Fibroblast of lung (primary cell): Measurements from ENCODE around the gene BTF3. TPM values are rescaled to one million over a fixed set of nuclear protein-coding genes. Genes with fewer than 3 reads are reported as not detected.
"Not testable (repeated sequence)": the region's sequence is repeated elsewhere in the genome, so short reads cannot be mapped to it uniquely, and the experiment has no call there.

Experiments used
- DNase-seq, 2 donors: peaks; one replicate each; pipeline versions ENCODE4 v3.0.0 to v3.0.0-alpha.2; 2010; ENCODE audit warnings: low read depth in 2 of 2
- H2AFZ ChIP-seq: 2 replicates; pipeline ENCODE4 v1.5.1; 2012; ENCODE audit warnings: low read length, control low read depth, inconsistent platforms
- H3K27ac ChIP-seq: 2 replicates; pipeline ENCODE4 v1.5.1; 2011; ENCODE audit warnings: low read length, control low read depth; ENCODE audit not compliant: insufficient read depth
- H3K27me3 ChIP-seq: 2 replicates; pipeline ENCODE4 v1.5.1; 2011; ENCODE audit warnings: mild to moderate bottlenecking, low read length; ENCODE audit not compliant: control insufficient read depth, insufficient read depth
- H3K36me3 ChIP-seq: 2 replicates; pipeline ENCODE4 v1.5.1; 2011; ENCODE audit warnings: low read length; ENCODE audit not compliant: control insufficient read depth, insufficient read depth
- H3K4me1 ChIP-seq: 2 replicates; pipeline ENCODE4 v1.5.1; 2011; ENCODE audit warnings: low read length; ENCODE audit not compliant: control insufficient read depth, insufficient read depth; ENCODE audit errors: extremely low read depth
- H3K4me2 ChIP-seq: 2 replicates; pipeline ENCODE4 v1.5.1; 2011; ENCODE audit warnings: low read length, control low read depth; ENCODE audit not compliant: insufficient read depth; ENCODE audit errors: extremely low read depth
- H3K4me3 ChIP-seq, 4 experiments: fragments of 200-600 bp in 1 of 4; sonication (generic) in 1 of 4; replicated peaks in 1 of 4; 2 replicates each; pipeline ENCODE4 v1.5.1; 2011 to 2016; ENCODE audit warnings: low read length in 4 of 4, low read depth in 3 of 4, mild to moderate bottlenecking in 3 of 4, control low read depth in 2 of 4, inconsistent platforms in 1 of 4, mixed read lengths in 1 of 4; ENCODE audit not compliant: insufficient read depth in 1 of 4; ENCODE audit errors: control extremely low read depth in 1 of 4
- H3K79me2 ChIP-seq: 2 replicates; pipeline ENCODE4 v1.5.1; 2012; ENCODE audit warnings: mild to moderate bottlenecking, low read length, inconsistent platforms; ENCODE audit not compliant: control insufficient read depth, insufficient read depth
- H3K9ac ChIP-seq: 2 replicates; pipeline ENCODE4 v1.5.1; 2011; ENCODE audit warnings: mild to moderate bottlenecking, low read length, control low read depth; ENCODE audit not compliant: insufficient read depth
- H3K9me3 ChIP-seq: 2 replicates; pipeline ENCODE4 v1.5.1; 2012; ENCODE audit warnings: low read depth, low read length; ENCODE audit not compliant: control insufficient read depth, insufficient read depth
- H4K20me1 ChIP-seq: 2 replicates; pipeline ENCODE4 v1.5.1; 2011; ENCODE audit warnings: low read length; ENCODE audit not compliant: control insufficient read depth, insufficient read depth; ENCODE audit errors: extremely low read depth
- EZH2 ChIP-seq: IDR thresholded peaks from 2 replicates; pipeline ENCODE4 v1.5.1; 2012; ENCODE audit warnings: low read length, control low read depth, mild to moderate bottlenecking; ENCODE audit errors: missing control alignments
- polyA plus RNA-seq, 2 donors: library from polyadenylated mRNA; depleted of rRNA in 1 of 2; stranded (reverse) in 1 of 2; unstranded in 1 of 2; fragments of >200 nt; gene quantifications; 2 replicates each; pipeline ENCODE4 v1.2.1, GENCODE V29; 2011 to 2012; ENCODE audit warnings: missing spikeins in 1 of 2
- total RNA-seq: library from RNA; depleted of rRNA; stranded (reverse); fragments of >200 nt; gene quantifications from 2 replicates; pipeline ENCODE4 v1.2.1, GENCODE V29; 2014
- TF ChIP-seq, protein P1 (sequence below), 2 donors: IDR thresholded peaks in 1 of 2; conservative IDR thresholded peaks in 1 of 2; 1 replicate in 1 of 2; 2 replicates in 1 of 2; pipeline ENCODE4 v1.5.1; 2011 to 2012; ENCODE audit warnings: low read length in 2 of 2, control low read depth in 1 of 2, inconsistent platforms in 1 of 2, low read depth in 1 of 2, mild to moderate bottlenecking in 1 of 2

BTF3 gene
- total and polyA plus RNA-seq, 2 donors (not counting 1 experiment from before 2014, with no cell fraction given), result 207 to 647 TPM

DNA sequence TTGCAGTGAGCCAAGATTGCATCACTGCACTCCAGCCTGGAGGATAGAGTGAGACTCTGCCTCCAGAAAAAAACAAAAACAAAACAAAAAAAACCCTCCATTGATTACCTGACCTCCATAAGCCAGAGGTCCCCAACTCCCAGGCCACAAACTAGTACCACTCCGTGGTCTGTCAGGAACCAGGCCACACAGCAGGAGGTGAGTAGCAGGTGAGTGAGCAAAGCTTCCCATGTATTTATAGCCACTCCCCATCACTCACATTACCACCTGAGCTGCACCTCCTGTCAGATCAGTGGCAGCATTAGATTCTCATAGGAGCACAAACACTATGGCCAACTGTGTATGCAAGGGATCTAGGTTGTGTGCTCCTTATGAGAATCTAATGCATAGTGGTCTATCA lies 13.7 kb upstream of the BTF3 start:
- Histone ChIP-seq H3K36me3 (no peaks in the 10 kb centered on the region), H3K4me3 (no peak overlapping the region), H3K4me1 (no peaks in the 10 kb centered on the region), H2AFZ (no peak overlapping the region), H3K27ac (no peak overlapping the region), H3K27me3 (peaks cover 9% of the 10 kb centered on the region), H3K9me3 (no peaks in the 10 kb centered on the region), H4K20me1 (no peaks in the 10 kb centered on the region), H3K4me2 (no peak overlapping the region), H3K9ac (no peak overlapping the region), H3K79me2 (no peaks in the 10 kb centered on the region)
- TF ChIP-seq, protein P1, sequence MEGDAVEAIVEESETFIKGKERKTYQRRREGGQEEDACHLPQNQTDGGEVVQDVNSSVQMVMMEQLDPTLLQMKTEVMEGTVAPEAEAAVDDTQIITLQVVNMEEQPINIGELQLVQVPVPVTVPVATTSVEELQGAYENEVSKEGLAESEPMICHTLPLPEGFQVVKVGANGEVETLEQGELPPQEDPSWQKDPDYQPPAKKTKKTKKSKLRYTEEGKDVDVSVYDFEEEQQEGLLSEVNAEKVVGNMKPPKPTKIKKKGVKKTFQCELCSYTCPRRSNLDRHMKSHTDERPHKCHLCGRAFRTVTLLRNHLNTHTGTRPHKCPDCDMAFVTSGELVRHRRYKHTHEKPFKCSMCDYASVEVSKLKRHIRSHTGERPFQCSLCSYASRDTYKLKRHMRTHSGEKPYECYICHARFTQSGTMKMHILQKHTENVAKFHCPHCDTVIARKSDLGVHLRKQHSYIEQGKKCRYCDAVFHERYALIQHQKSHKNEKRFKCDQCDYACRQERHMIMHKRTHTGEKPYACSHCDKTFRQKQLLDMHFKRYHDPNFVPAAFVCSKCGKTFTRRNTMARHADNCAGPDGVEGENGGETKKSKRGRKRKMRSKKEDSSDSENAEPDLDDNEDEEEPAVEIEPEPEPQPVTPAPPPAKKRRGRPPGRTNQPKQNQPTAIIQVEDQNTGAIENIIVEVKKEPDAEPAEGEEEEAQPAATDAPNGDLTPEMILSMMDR (conservative IDR thresholded peaks at IDR 0.05 in 1 of 2, IDR thresholded peaks at IDR 0.05 in 1 of 2; ENCODE audit: low read depth in 1 of 2, low read length in 2 of 2), result no peak
- TF ChIP-seq EZH2, result no peak
- no peak for DNase-seq

- Histone ChIP-seq H4K20me1 (no peaks in the 10 kb centered on the region), H3K79me2 (no peaks in the 10 kb centered on the region), H3K4me2 (no peak overlapping the region), H3K4me3 (no peak overlapping the region), H3K9me3 (no peaks in the 10 kb centered on the region), H3K4me1 (no peaks in the 10 kb centered on the region), H3K27me3 (peaks cover 7% of the 10 kb centered on the region), H3K9ac (no peak overlapping the region), H3K36me3 (no peaks in the 10 kb centered on the region), H3K27ac (no peak overlapping the region), H2AFZ (no peak overlapping the region)
- TF ChIP-seq EZH2, result no peak
- TF ChIP-seq, protein P1 (conservative IDR thresholded peaks at IDR 0.05 in 1 of 2, IDR thresholded peaks at IDR 0.05 in 1 of 2; ENCODE audit: low read depth in 1 of 2, low read length in 2 of 2), result no peak
- peak; percentile 9 to 74 for DNase-seq
These were observed 12.5 kb upstream of the BTF3 start for GRCh38 chr5:73485715-73486114.

GRCh38 chr5:73486119-73486899 lies 11.9 kb upstream of the BTF3 start:
- Histone ChIP-seq H3K27me3 (peaks cover 5% of the 10 kb centered on the region), H3K9me3 (no peaks in the 10 kb centered on the region), H3K27ac (no peak overlapping the region), H3K36me3 (no peaks in the 10 kb centered on the region), H2AFZ (no peak overlapping the region), H3K4me1 (no peaks in the 10 kb centered on the region), H3K79me2 (no peaks in the 10 kb centered on the region), H3K9ac (no peak overlapping the region), H3K4me2 (no peak overlapping the region), H3K4me3 (no peak overlapping the region), H4K20me1 (no peaks in the 10 kb centered on the region)
- TF ChIP-seq, protein P1 (conservative IDR thresholded peaks at IDR 0.05 in 1 of 2, IDR thresholded peaks at IDR 0.05 in 1 of 2; ENCODE audit: low read depth in 1 of 2, low read length in 2 of 2), result no peak
- TF ChIP-seq EZH2, result no peak
- DNase-seq, result no peak

DNA sequence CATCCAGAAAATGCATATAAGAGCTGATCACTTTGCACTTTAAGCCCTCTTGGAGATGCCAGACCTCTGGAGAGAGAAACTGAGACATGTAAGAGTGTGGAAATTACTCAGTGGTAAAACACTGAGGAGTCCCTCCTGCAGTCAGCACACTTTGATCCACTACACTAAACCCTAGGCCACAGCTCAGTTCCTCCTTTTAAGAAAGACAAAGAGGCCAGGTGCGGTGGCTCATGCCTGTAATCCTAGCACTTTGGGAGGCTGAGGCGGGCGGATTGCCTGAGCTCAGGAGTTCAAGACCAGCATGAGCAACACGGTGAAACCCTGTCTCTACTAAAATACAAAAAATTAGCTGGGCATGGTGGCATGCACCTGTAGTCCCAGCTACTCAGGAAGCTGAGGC lies 11.0 kb upstream of the BTF3 start:
- not testable (repeated sequence) for H3K4me1 ChIP-seq, H2AFZ ChIP-seq, H3K27me3 ChIP-seq, DNase-seq, H3K27ac ChIP-seq, H4K20me1 ChIP-seq, H3K4me2 ChIP-seq, H3K79me2 ChIP-seq, H3K36me3 ChIP-seq, H3K9me3 ChIP-seq, H3K9ac ChIP-seq, H3K4me3 ChIP-seq
